OCI-LY1 (cell line): ENCODE measurements around the gene MPRIP.

Source experiments
- H2AFZ ChIP-seq: fragments of 200-600 bp; sonication (generic), shearing (Covaris generic); 2 replicates; pipeline ENCODE4 v1.6.0; 2014; ENCODE audit warnings: antibody characterized with exemption, mild to moderate bottlenecking, low read length
- H3F3A ChIP-seq: fragments of 200-600 bp; sonication (generic), shearing (Covaris generic); 2 replicates; pipeline ENCODE4 v1.6.0; 2014; ENCODE audit warnings: mild to moderate bottlenecking, antibody characterized with exemption, low read length, moderate library complexity; ENCODE audit not compliant: insufficient read depth
- H3K27ac ChIP-seq: fragments of 200-600 bp; sonication (generic); 2 replicates; pipeline ENCODE4 v1.5.1; 2014; ENCODE audit warnings: low read length, mixed run types, mild to moderate bottlenecking, low read depth; ENCODE audit not compliant: poor library complexity, severe bottlenecking
- H3K27me3 ChIP-seq: fragments of 200-600 bp; sonication (generic); 2 replicates; pipeline ENCODE4 v1.6.0; 2014; ENCODE audit warnings: antibody characterized with exemption, mild to moderate bottlenecking, low read length, moderate library complexity; ENCODE audit not compliant: insufficient read depth
- H3K36me3 ChIP-seq: fragments of 200-600 bp; sonication (generic); 2 replicates; pipeline ENCODE4 v1.6.1; 2014; ENCODE audit warnings: mild to moderate bottlenecking, antibody characterized with exemption, low read length, moderate library complexity, mixed read lengths; ENCODE audit not compliant: insufficient read depth
- H3K4me1 ChIP-seq: fragments of 200-600 bp; sonication (generic); 2 replicates; pipeline ENCODE4 v1.5.1; 2014; ENCODE audit warnings: mild to moderate bottlenecking, low read length, moderate library complexity; ENCODE audit not compliant: insufficient read depth, severe bottlenecking
- H3K4me2 ChIP-seq: fragments of 200-600 bp; sonication (generic), shearing (Covaris generic); 2 replicates; pipeline ENCODE4 v1.6.1; 2014; ENCODE audit warnings: low read length
- H3K4me3 ChIP-seq: fragments of 200-600 bp; sonication (generic); 2 replicates; pipeline ENCODE4 v1.5.1; 2014; ENCODE audit warnings: low read length, low read depth, mild to moderate bottlenecking, mixed read lengths; ENCODE audit not compliant: poor library complexity, severe bottlenecking
- H3K79me2 ChIP-seq: fragments of 200-600 bp; shearing (Covaris generic); 2 replicates; pipeline ENCODE4 v1.6.1; 2016; ENCODE audit warnings: mixed run types, low read length, mixed read lengths; ENCODE audit not compliant: insufficient read depth
- H3K9ac ChIP-seq: fragments of 200-600 bp; sonication (generic), shearing (Covaris generic); 2 replicates; pipeline ENCODE4 v1.6.1; 2014; ENCODE audit warnings: mild to moderate bottlenecking, low read length, mixed read lengths
- H3K9me2 ChIP-seq: fragments of 200-600 bp; sonication (generic), shearing (Covaris generic); 2 replicates; pipeline ENCODE4 v1.6.1; 2014; ENCODE audit warnings: low read depth, mild to moderate bottlenecking, low read length, mixed read lengths
- H3K9me3 ChIP-seq: fragments of 200-600 bp; shearing (Covaris generic); 2 replicates; pipeline ENCODE4 v1.6.1; 2014; ENCODE audit warnings: low read length, mixed read lengths
- H4K20me1 ChIP-seq: fragments of 200-600 bp; sonication (generic), shearing (Covaris generic); 2 replicates; pipeline ENCODE4 v1.6.0; 2016; ENCODE audit warnings: mild to moderate bottlenecking, low read length; ENCODE audit not compliant: insufficient read depth
- EZH2 ChIP-seq: fragments of 200-600 bp; sonication (generic), shearing (Covaris generic); IDR thresholded peaks from 2 replicates; pipeline ENCODE4 v1.8.0; 2017; ENCODE audit warnings: borderline replicate concordance, mixed run types, mild to moderate bottlenecking, antibody characterized with exemption, low read length, moderate library complexity, mixed read lengths
- TF ChIP-seq, protein P1 (sequence below): fragments of 200-600 bp; sonication (generic), shearing (Covaris generic); IDR thresholded peaks from 2 replicates; pipeline ENCODE4 v1.5.1; 2017; ENCODE audit warnings: mild to moderate bottlenecking, antibody characterized with exemption, low read length, moderate library complexity, mixed read lengths

The MPRIP gene

DNA sequence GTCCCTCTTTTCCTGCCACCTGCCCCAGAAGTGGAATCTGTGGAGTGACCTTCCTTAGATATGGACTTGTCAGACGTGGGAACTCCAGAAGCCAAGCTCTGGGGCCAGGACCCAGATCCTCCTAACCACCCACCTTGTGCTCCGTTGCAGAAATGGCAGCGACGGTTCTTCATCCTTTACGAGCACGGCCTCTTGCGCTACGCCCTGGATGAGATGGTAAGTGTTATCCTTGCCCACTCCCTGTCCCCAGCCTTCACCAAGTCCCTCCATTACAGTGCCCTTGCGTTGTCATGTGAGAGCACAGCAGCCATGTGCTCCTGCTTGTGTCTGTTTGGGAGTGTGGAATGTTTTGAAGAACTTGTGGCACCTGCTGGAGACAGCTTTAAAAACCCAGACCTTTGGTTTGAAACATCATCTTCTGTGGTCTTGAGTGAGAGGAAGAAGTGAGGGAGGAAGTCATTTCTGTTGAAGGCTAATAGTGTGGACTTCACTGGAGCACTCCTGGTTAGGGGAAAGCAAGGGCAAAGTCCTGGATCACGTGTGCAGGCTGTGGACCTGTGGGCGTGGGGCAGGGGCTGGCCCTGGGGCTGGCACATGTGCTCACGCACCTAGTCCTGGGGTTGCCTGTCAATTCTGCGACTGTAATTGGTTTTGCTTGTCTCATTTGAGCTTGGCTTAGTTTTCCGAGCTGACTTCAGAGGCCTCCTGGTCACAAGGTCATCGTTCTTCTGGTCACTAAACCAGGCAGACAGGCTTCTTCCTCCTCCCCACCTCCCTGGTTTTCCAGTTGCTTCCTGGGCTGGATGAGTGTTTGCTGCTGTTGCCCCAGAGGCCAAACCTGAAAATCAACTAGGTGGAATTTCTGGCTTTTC lies 35.8 kb downstream of the MPRIP start:
- Histone ChIP-seq H3K27ac (no peak overlapping the region), H3K9ac (no peak overlapping the region), H3K9me3 (no peaks in the 10 kb centered on the region), H3K79me2 (0 out of 2 replicates have a peak, but pooled peaks cover 6% of the 10 kb centered on the region), H3K4me2 (no peak overlapping the region), H4K20me1 (no peaks in the 10 kb centered on the region), H3K9me2 (no peaks in the 10 kb centered on the region), H3K36me3 (peaks cover 23% of the 10 kb centered on the region; the same call in 1 of the 2 replicates), H3K27me3 (no peaks in the 10 kb centered on the region), H3K4me3 (no peak overlapping the region), H3F3A (no peaks in the 10 kb centered on the region), H2AFZ (no peak overlapping the region), H3K4me1 (peaks cover 28% of the 10 kb centered on the region)
- TF ChIP-seq, protein P1, sequence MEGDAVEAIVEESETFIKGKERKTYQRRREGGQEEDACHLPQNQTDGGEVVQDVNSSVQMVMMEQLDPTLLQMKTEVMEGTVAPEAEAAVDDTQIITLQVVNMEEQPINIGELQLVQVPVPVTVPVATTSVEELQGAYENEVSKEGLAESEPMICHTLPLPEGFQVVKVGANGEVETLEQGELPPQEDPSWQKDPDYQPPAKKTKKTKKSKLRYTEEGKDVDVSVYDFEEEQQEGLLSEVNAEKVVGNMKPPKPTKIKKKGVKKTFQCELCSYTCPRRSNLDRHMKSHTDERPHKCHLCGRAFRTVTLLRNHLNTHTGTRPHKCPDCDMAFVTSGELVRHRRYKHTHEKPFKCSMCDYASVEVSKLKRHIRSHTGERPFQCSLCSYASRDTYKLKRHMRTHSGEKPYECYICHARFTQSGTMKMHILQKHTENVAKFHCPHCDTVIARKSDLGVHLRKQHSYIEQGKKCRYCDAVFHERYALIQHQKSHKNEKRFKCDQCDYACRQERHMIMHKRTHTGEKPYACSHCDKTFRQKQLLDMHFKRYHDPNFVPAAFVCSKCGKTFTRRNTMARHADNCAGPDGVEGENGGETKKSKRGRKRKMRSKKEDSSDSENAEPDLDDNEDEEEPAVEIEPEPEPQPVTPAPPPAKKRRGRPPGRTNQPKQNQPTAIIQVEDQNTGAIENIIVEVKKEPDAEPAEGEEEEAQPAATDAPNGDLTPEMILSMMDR: no peak
- TF ChIP-seq EZH2: no peak

DNA sequence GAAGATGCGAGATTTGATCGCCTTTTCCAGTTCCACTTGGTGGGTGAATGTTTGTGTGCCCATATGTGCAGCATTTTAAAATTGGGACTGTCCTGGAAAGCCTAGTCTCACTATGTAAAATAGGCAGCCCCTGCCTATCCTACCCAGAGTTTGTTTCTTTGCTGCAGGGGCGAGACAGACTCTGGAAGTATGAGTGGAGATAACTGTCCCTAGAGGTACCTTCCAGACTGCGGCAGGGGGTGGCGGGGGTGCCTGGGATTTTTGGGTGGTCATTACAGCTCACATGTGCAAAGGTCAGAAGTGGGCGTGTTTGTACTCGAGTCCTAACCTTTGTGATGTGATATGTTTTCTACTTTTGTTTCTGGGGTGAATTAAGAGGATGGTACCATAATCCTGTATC lies 36.6 kb downstream of the MPRIP start:
- Histone ChIP-seq H3K9ac (no peak overlapping the region), H3K4me1 (peaks cover 21% of the 10 kb centered on the region), H3K4me3 (no peak overlapping the region), H3K36me3 (peaks cover 28% of the 10 kb centered on the region; the same call in 1 of the 2 replicates), H3K9me2 (no peaks in the 10 kb centered on the region), H3K27ac (no peak overlapping the region), H3K79me2 (0 out of 2 replicates have a peak, but pooled peaks cover 6% of the 10 kb centered on the region), H4K20me1 (no peaks in the 10 kb centered on the region), H3K4me2 (no peak overlapping the region), H3K9me3 (no peaks in the 10 kb centered on the region), H3K27me3 (no peaks in the 10 kb centered on the region), H3F3A (no peaks in the 10 kb centered on the region), H2AFZ (no peak overlapping the region)
- TF ChIP-seq EZH2: no peak
- TF ChIP-seq, protein P1: no peak

DNA sequence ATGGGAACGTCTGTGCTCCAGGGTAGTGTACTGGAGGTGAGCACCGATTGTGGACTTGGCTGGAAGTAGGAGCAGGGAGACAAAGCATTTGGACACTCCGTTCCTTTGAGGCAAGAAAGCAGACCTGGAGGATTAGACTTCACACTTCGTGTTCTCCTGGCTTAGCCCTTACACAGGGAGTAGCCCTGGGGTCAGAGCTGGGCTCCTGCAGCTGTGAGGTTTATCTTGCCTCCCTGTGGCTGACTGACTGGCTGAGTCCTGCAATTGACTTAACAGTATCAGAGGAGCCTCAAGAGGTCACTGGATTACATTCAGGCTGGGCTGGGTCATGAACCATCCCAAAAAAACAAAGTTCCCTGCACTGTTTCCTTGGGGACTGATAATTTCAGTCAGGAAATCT lies 37.1 kb downstream of the MPRIP start:
- no peaks in the 10 kb centered on the region for H3K9me3 ChIP-seq
- no peak for TF ChIP-seq EZH2
- TF ChIP-seq, protein P1: no peak
- H3K9ac ChIP-seq: no peak overlapping the region
- H3F3A ChIP-seq: no peaks in the 10 kb centered on the region
- no peak overlapping the region for H3K4me3 ChIP-seq
- H3K79me2 ChIP-seq: 0 out of 2 replicates have a peak, but pooled peaks cover 1% of the 10 kb centered on the region
- peaks cover 16% of the 10 kb centered on the region for H3K4me1 ChIP-seq
- H4K20me1 ChIP-seq: no peaks in the 10 kb centered on the region
- H3K4me2 ChIP-seq: no peak overlapping the region
- H3K36me3 ChIP-seq: peaks cover 28% of the 10 kb centered on the region; the same call in 1 of the 2 replicates
- no peaks in the 10 kb centered on the region for H3K9me2 ChIP-seq
- H2AFZ ChIP-seq: no peak overlapping the region
- H3K27me3 ChIP-seq: no peaks in the 10 kb centered on the region
- no peak overlapping the region for H3K27ac ChIP-seq
